Measurements from ENCODE around the gene OR4D10. TPM values are rescaled to one million over a fixed set of nuclear protein-coding genes. Genes with fewer than 3 reads are reported as not detected.

Gene OR4D10
- not detected for total RNA-seq

DNA sequence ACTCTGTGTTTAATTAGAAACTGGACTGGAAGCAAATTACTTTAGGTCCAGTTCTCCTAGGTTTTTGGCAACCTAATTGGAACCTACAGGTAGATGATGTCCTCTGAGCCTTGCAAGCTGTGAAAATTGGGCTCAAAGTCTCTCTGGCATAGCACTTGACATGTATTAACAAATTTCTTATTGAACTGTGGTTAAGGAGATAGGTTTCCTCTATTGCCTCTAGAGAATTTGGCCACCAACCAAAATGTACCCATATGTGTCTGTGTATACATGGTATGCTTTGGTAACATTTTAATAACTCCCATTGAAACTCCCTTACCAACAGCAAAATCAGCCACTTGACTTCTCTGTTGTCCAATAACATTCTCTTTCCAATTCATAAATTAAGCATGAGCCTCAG is at the start of gene OR4D10:
Gene OR4D10, plus strand, starts transcription at position 301 of the 400 bp plus-strand sequence. CDS start 4,115 bp downstream, outside the sequence.
- H3K27me3 ChIP-seq = no peaks in the 10 kb centered on the region
- TF ChIP-seq, protein P1, sequence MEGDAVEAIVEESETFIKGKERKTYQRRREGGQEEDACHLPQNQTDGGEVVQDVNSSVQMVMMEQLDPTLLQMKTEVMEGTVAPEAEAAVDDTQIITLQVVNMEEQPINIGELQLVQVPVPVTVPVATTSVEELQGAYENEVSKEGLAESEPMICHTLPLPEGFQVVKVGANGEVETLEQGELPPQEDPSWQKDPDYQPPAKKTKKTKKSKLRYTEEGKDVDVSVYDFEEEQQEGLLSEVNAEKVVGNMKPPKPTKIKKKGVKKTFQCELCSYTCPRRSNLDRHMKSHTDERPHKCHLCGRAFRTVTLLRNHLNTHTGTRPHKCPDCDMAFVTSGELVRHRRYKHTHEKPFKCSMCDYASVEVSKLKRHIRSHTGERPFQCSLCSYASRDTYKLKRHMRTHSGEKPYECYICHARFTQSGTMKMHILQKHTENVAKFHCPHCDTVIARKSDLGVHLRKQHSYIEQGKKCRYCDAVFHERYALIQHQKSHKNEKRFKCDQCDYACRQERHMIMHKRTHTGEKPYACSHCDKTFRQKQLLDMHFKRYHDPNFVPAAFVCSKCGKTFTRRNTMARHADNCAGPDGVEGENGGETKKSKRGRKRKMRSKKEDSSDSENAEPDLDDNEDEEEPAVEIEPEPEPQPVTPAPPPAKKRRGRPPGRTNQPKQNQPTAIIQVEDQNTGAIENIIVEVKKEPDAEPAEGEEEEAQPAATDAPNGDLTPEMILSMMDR (IDR thresholded peaks at IDR 0.05) = no peak
- no peak for TF ChIP-seq POLR2A (IDR thresholded peaks at IDR 0.05)
- no peak within 1 kb of the TSS for H3K4me3 ChIP-seq
- no peak for DNase-seq
- H3K27ac ChIP-seq = no peak within 1 kb of the TSS
- H3K36me3 ChIP-seq = no peaks in the 10 kb centered on the region
- no peaks in the 10 kb centered on the region for H3K9me3 ChIP-seq
- no peaks in the 10 kb centered on the region for H3K4me1 ChIP-seq

DNA sequence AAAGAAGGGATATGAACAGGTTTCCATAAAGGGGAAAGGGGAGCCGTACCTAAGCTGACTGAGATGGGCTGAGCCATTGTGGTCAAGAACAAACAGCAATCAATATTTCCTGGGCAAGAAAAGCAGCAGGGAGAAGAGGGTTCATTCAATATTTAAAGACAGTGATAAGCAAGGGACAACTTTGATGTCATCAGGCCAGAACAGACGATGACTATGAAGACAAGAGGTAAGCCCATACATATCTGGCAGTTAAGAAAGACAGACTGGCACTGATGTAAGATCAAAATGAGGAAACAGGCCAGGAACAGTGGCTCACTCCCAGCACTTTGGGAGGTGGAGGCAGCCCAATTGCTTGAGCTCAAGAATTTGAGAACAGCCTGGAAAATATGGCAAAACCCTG is 49.3 kb upstream of the OR4D10 start:
- DNase-seq = no peak

DNA sequence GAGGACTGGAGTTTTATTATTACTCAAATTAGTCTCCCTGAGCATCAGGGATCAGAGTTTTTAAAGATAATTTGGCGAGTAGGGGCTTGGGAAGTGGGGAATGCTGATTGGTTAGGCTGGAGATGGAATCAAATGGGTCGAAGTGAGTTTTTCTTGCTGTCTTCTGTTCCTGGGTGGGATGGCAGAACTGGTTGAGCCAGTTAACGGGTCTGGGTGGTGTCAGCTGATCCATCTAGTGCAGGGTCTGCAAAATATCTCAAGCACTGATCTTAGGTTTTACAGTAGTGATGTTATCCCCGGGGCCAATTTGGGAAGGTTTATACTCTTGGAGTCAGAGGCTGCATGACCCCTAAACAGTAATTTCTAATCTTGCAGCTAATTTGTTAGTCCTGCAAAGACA is 48.0 kb upstream of the OR4D10 start:
- DNase-seq = no peak
- Histone ChIP-seq H3K27me3 (no peaks in the 10 kb centered on the region), H3K27ac (no peak overlapping the region), H3K9me3 (no peaks in the 10 kb centered on the region), H3K36me3 (no peaks in the 10 kb centered on the region), H3K4me1 (no peaks in the 10 kb centered on the region), H3K4me3 (no peak overlapping the region)
- TF ChIP-seq, protein P1 (IDR thresholded peaks at IDR 0.05) = no peak
- no peak for TF ChIP-seq POLR2A (IDR thresholded peaks at IDR 0.05)

More for the DNA sequence above, 49.3 kb upstream of the OR4D10 start:
- H3K27ac ChIP-seq = no peak overlapping the region
- no peaks in the 10 kb centered on the region for H3K36me3 ChIP-seq
- no peak overlapping the region for H3K4me3 ChIP-seq
- H3K9me3 ChIP-seq = no peaks in the 10 kb centered on the region
- TF ChIP-seq, protein P1 (IDR thresholded peaks at IDR 0.05) = no peak
- no peak for TF ChIP-seq POLR2A (IDR thresholded peaks at IDR 0.05)
- no peaks in the 10 kb centered on the region for H3K27me3 ChIP-seq
- no peaks in the 10 kb centered on the region for H3K4me1 ChIP-seq

DNA sequence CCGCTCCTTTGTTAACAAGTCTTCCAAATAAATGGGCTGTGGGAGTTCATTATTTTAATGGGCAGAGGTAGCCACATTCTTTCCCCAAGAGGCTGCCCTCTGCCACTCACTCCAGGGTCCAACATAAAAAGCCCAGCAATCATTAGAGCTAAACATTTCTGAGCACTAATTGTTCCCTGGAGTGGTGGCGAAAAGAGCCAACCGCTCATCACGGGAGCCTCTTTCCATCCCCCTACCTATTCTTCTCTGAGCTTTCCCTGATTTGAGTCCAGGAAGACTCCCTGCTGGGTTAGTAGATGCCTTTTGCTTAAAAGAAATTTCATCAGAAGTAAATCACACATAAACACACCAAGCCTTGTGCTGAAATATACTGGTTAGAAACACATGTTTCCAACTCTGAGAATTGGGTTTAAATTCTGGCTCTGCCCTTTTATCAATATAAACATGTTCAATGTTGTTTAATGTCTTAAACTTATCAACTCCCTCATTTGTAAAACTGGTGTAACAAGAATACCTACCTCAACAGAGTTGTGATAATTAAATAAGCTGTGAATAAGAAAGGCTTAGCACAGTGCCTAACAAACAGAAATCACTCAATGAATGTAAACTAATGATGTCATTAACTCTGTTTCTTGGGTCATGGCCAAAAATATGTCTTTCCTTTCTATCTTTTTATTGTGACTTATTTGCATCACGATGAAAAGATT is 46.6 kb upstream of the OR4D10 start, which contains the start of gene OR5A2:
Gene OR5A2, minus strand, starts transcription at position 53 of the 707 bp plus-strand sequence. CDS start 3,460 bp downstream, outside the sequence.
- no peak within 1 kb of the TSS for H3K4me3 ChIP-seq
- DNase-seq = no peak
- no peak within 1 kb of the TSS for H3K27ac ChIP-seq
- no peaks in the 10 kb centered on the region for H3K36me3 ChIP-seq
- TF ChIP-seq POLR2A (IDR thresholded peaks at IDR 0.05) = no peak
- TF ChIP-seq, protein P1 (IDR thresholded peaks at IDR 0.05) = no peak
- H3K4me1 ChIP-seq = no peaks in the 10 kb centered on the region
- no peaks in the 10 kb centered on the region for H3K27me3 ChIP-seq
- H3K9me3 ChIP-seq = no peaks in the 10 kb centered on the region

DNA sequence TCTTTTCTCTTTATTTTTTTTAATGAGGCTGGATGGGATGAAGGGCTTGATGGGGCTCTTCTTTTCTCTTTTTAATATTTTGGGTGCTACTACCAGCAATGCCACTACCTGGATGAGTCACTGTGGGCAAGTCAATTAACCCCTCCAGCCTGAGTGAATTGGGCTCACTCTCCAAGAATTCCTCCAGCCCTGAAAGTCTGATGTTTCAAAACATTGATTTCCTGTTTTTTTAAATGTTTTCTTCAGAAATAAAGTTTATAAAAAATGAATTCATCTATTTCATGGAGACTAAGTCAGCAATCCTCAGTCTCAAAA is 46.1 kb upstream of the OR4D10 start:
- Histone ChIP-seq H3K27me3 (no peaks in the 10 kb centered on the region), H3K4me1 (no peaks in the 10 kb centered on the region), H3K27ac (no peak overlapping the region), H3K4me3 (no peak overlapping the region), H3K9me3 (no peaks in the 10 kb centered on the region), H3K36me3 (no peaks in the 10 kb centered on the region)
- DNase-seq = no peak
- TF ChIP-seq, protein P1 (IDR thresholded peaks at IDR 0.05) = no peak
- TF ChIP-seq POLR2A (IDR thresholded peaks at IDR 0.05) = no peak
